IPS DF 4.7 (cell line): Measurements from ENCODE around the gene C11orf58.

Experiments
- DNase-seq: peaks from one replicate; pipeline ENCODE4 v3.0.0-alpha.2; 2013; ENCODE audit warnings: low spot score; ENCODE audit errors: extremely low read depth

The C11orf58 gene

GRCh38 chr11:16801288-16801980 lies 63.0 kb downstream of the C11orf58 start:
- DNase-seq, result no peak

- DNase-seq, result no peak
Measured at GRCh38 chr11:16804104-16804947, 65.9 kb downstream of the C11orf58 start.

GRCh38 chr11:16805938-16806337 lies 67.5 kb downstream of the C11orf58 start:
- no peak for DNase-seq

GRCh38 chr11:16806791-16807190 lies 68.3 kb downstream of the C11orf58 start:
- DNase-seq, result no peak

GRCh38 chr11:16807306-16807705 lies 68.9 kb downstream of the C11orf58 start:
- DNase-seq, result no peak
